A673 (cell line): ENCODE data around the gene CMTM1.

ENCODE experiments used
- CTCF ChIP-seq: fragments of 300-800, 200-600 bp; sonication (generic); conservative IDR thresholded peaks from 2 replicates; pipeline ENCODE4 v1.5.1; 2017; ENCODE audit warnings: low read depth, mild to moderate bottlenecking, antibody characterized with exemption, low read length, moderate library complexity, mixed read lengths
- EZH2 ChIP-seq: fragments of 200-600 bp; sonication (generic); IDR thresholded peaks from 2 replicates; pipeline ENCODE4 v1.6.1; 2017; ENCODE audit warnings: borderline replicate concordance, low read depth, mild to moderate bottlenecking, mixed read lengths, antibody characterized with exemption, low read length; ENCODE audit not compliant: poor library complexity, severe bottlenecking

GRCh38 chr16:66537236-66537635 is 29.0 kb upstream of the CMTM1 start:
- TF ChIP-seq CTCF (no peak), EZH2 (no peak)
